ENCODE data around the gene TPRX1.
"Not testable (repeated sequence)": the region's sequence is repeated elsewhere in the genome, so short reads cannot be mapped to it uniquely, and the experiment has no call there.

The TPRX1 gene

DNA sequence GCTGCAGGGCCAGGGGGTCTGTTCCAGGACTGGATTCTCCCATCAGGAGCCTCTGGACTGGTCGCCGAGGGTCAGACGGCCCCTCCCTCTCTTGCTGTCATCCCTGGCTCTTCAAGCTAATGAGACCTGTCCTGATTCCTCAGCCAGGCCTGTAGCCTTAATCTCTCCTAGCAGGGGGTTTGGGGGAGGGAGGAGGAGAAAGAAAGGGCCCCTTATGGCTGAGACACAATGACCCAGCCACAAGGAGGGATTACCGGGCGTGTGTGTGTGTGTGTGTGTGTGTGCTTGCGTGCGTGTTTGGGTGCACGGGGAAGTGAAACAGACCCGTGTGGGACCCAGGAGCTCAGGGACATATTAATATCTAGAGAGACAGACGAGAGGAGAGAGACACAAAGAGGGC lies 15.5 kb upstream of the TPRX1 start:
- TF ChIP-seq CTCF (IDR thresholded peaks at IDR 0.05; ENCODE audit: control extremely low read depth, extremely low read depth, low read depth, missing control alignments) = no peak
- CTCF ChIA-PET = interaction anchor here (0.9 to 1.2 kb wide), 3 partner anchors 30 to 44 kb away, joined by 4 read pairs; no protein-coding TSS in a partner anchor
- POLR2A ChIA-PET = no interaction called here

GRCh38 chr19:47818221-47818620 lies 13.9 kb upstream of the TPRX1 start:
- CTCF ChIA-PET = interaction anchor here (1.3 kb wide), 1 partner anchor 12 kb away, joined by 3 read pairs; no protein-coding TSS in a partner anchor
- DNase-seq (ENCODE audit: extremely low spot score); POLR2A ChIA-PET: not testable (repeated sequence)

More for the DNA sequence above, 15.5 kb upstream of the TPRX1 start:
- no peak for DNase-seq (ENCODE audit: extremely low spot score)

GRCh38 chr19:47816270-47816669 lies 11.9 kb upstream of the TPRX1 start:
- CTCF ChIA-PET = interaction anchor here (0.8 to 2.2 kb wide), 4 partner anchors 10 to 387 kb away, joined by 3 to 5 read pairs (median 4); no protein-coding TSS in a partner anchor
- DNase-seq (ENCODE audit: extremely low spot score); POLR2A ChIA-PET: not testable (repeated sequence)

DNA sequence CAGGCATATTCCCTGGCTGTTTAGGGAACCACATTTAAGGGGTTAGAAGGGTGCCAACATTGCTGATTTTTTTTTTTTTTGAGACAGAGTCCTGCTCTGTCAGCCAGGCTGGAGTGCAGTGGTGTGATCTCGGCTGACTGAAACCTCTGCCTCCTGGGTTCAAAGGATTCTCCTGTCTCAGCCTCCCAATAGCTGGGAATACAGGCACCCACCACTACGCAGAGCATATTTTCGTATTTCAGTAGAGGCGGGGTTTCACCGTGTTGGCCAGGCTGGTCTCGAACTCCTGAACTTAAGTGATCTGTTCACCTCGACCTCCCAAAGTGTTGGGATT lies 9.6 kb upstream of the TPRX1 start:
- TF ChIP-seq CTCF (IDR thresholded peaks at IDR 0.05; ENCODE audit: control extremely low read depth, extremely low read depth, low read depth, missing control alignments) = no peak
- ChIA-PET POLR2A (no interaction called here), CTCF (interaction anchor here (0.8 to 1.2 kb wide), 5 partner anchors 9 to 173 kb away, joined by 3 to 8 read pairs (median 7); no protein-coding TSS in a partner anchor)
- DNase-seq (ENCODE audit: extremely low spot score) = no peak

DNA sequence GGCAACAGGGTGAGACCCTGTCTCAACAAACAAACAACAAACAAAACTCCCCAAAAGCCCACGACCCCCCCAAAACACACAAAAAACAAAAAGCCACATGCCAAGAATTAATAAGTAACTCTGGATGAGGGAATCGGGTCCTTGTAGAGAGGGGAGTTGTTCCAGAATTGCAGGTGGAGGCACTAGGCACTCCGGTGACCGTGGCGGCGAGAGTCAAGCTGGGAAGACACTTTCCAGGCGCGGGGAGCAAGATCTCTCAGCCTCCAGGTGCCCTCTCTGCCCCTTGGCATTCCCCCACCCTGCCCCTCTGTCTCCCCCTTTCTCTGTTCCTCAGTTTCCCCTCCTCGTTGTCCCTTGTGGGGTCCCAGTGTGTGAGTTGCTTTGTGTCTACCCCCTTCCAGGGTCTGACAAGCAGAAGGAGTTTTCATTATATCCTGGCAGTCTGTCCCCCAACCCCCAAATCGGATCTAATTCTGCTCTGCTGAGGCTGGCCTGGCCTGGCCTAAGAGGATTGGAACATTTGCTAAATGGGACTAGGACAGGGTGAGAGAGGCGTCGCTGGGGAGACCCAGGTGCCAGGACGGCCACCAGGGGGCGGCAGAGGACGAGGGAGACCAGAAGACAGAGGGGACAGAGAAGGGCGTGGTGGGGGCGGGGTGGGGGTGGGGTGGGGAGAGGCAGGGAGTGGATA lies 9.1 kb upstream of the TPRX1 start:
- peak; percentile 95 for TF ChIP-seq CTCF (IDR thresholded peaks at IDR 0.05; ENCODE audit: control extremely low read depth, extremely low read depth, low read depth, missing control alignments)
- ChIA-PET POLR2A (no interaction called here), CTCF (interaction anchor here (1.2 kb wide), 1 partner anchor 10 kb away, joined by 8 read pairs; no protein-coding TSS in a partner anchor)
- peak; percentile 83 for DNase-seq (ENCODE audit: extremely low spot score)

DNA sequence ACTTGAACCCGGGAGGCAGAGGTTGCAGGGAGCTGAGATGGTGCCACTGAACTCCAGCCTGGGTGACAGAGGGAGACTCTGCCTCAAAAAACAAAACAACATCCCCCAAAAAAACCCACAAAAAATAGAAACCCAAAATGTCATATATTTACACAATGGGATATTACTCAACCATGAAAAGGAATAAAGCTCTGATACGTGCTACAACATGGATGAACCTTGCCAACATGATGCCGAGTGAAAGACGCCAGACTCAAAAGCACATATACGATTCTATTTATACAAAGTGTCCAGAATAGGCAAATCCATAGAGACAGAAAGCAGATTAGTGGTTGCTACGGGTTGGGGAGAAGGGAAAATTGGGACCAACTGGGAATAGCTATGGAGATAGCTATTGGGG lies 2.1 kb upstream of the TPRX1 start:
- DNase-seq (ENCODE audit: extremely low spot score) = no peak
- no peak for TF ChIP-seq CTCF (IDR thresholded peaks at IDR 0.05; ENCODE audit: control extremely low read depth, extremely low read depth, low read depth, missing control alignments)
- POLR2A ChIA-PET = no interaction called here
- CTCF ChIA-PET = interaction anchor here (0.8 to 1.5 kb wide), 5 partner anchors 12 to 370 kb away, joined by 3 to 4 read pairs (median 3); partner anchors contain the start of gene EHD2

- CTCF ChIA-PET = interaction anchor here (0.8 to 1.3 kb wide), 3 partner anchors 9 to 14 kb away, joined by 3 to 4 read pairs (median 3); no protein-coding TSS in a partner anchor
- TF ChIP-seq CTCF (IDR thresholded peaks at IDR 0.05; ENCODE audit: control extremely low read depth, extremely low read depth, low read depth, missing control alignments) = no peak
- POLR2A ChIA-PET = no interaction called here
- DNase-seq (ENCODE audit: extremely low spot score) = no peak
These were observed 962 bp upstream of the TPRX1 start for GRCh38 chr19:47805313-47805712.

DNA sequence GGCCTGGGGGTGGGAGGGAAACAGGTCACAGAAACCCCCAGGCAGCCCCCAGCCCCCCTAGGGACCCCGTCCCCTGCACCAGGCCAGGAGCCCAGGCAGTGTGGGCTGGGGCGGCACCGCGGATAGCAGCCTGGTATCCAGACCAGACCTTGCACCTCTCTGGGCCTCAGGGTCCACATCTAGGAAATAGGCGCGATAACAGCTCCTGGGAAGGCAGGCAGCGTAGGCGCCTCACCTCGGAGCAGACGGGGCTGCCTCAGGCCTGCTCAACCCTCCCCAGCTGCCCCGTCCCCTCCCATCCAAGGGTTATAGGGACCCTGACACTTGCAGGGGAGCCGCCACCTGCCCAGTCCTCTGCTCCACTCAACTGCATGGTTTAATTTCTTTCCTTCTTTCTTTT lies 680 bp downstream of the TPRX1 start:
- POLR2A ChIA-PET; CTCF ChIA-PET; DNase-seq (ENCODE audit: extremely low spot score): not testable (repeated sequence)

GRCh38 chr19:47803148-47803547 lies 1.2 kb downstream of the TPRX1 start:
- CTCF ChIA-PET; DNase-seq (ENCODE audit: extremely low spot score); POLR2A ChIA-PET: not testable (repeated sequence)

Measured in GM10248 (cell line).